Stomach (tissue), 9 donors: ENCODE data around the gene KLK12. TPM values are rescaled to one million over a fixed set of nuclear protein-coding genes. Genes with fewer than 3 reads are reported as not detected.

Experiments used
- DNase-seq, 2 donors: peaks; one replicate each; pipeline versions ENCODE4 v3.0.0 to v3.0.0-alpha.2; 2013 to 2019
- H3K27ac ChIP-seq, 5 donors: fragments of 200-600 bp in 4 of 5; sonication (generic) in 4 of 5; one replicate each; pipeline ENCODE4 v1.5.1; 2013 to 2019; ENCODE audit warnings: mild to moderate bottlenecking in 1 of 5, moderate library complexity in 1 of 5
- H3K27me3 ChIP-seq, 3 donors: fragments of 200-600 bp; sonication (generic); one replicate each; pipeline ENCODE4 v1.5.1; 2017 to 2019; ENCODE audit warnings: mixed run types in 1 of 3
- H3K36me3 ChIP-seq, 4 donors: fragments of 200-600 bp; sonication (generic); 1 replicate in 3 of 4; 2 replicates in 1 of 4; pipeline ENCODE4 v1.5.1; 2016 to 2019
- H3K4me1 ChIP-seq, 4 donors: fragments of 200-600 bp; sonication (generic); one replicate each; pipeline ENCODE4 v1.5.1; 2016 to 2019
- H3K4me3 ChIP-seq, 4 donors: fragments of 200-600 bp; sonication (generic) in 3 of 4; one replicate each; pipeline ENCODE4 v1.5.1; 2016 to 2019; ENCODE audit warnings: mild to moderate bottlenecking in 1 of 4
- H3K9me3 ChIP-seq, 4 donors: fragments of 200-600 bp; sonication (generic); one replicate each; pipeline ENCODE4 v1.5.1; 2016 to 2019
- CTCF ChIP-seq, 7 experiments: fragments of 450-650 bp in 4 of 7; fragments of 200-600 bp in 3 of 7; sonication (generic) in 3 of 7; IDR thresholded peaks; one replicate each; pipeline ENCODE4 v1.5.1; 2016 to 2019; ENCODE audit warnings: antibody characterized with exemption in 7 of 7, control low read depth in 2 of 7, mild to moderate bottlenecking in 1 of 7
- EP300 ChIP-seq: sonication (generic); formaldehyde crosslinking; IDR thresholded peaks from one replicate; pipeline ENCODE4 v1.6.1; 2017; ENCODE audit warnings: antibody characterized with exemption
- POLR2A ChIP-seq, 4 donors: fragments of 450-650 bp; IDR thresholded peaks; one replicate each; pipeline ENCODE4 v1.6.1; 2016; ENCODE audit warnings: antibody characterized with exemption in 4 of 4, control low read depth in 2 of 4, mild to moderate bottlenecking in 1 of 4, moderate library complexity in 1 of 4
- POLR2AphosphoS5 ChIP-seq, 3 donors: sonication (generic); formaldehyde crosslinking; IDR thresholded peaks; one replicate each; pipeline ENCODE4 v1.6.1; 2016; ENCODE audit warnings: antibody characterized with exemption in 3 of 3
- WGBS, 5 donors: extraction: QIAGEN DNeasy Blood & Tissue Kit in 3 of 5; methylation state at CpG; one replicate each; pipeline versions ENCODE4 v1.1.5 to v1.1.7; 2013 to 2018; 5-methylcytosine and 5-hydroxymethylcytosine counted together
- intact Hi-C: fragments of 100-400 bp; cut with DNase I; formaldehyde crosslinking; loops from one replicate; pipeline ENCODE4 v1.15.1; 2023; ENCODE audit warnings: low total_unique reads
- polyA plus RNA-seq, 3 donors: library from polyadenylated mRNA; stranded (reverse); fragments of 200-250 nt; gene quantifications; one replicate each; pipeline ENCODE4 v1.2.3, GENCODE V29; 2013
- total RNA-seq, 5 donors: library from RNA; depleted of rRNA; stranded (reverse); fragments of >200 nt; gene quantifications; one replicate each; pipeline versions ENCODE4 v1.1.0 to v1.2.3, GENCODE V29; 2014 to 2016
- donor health status: healthy with polysubstance abuse.
- donor health status: Bipolar disorder and iron deficiency.
- donor health status: healthy.

KLK12 gene
- total and polyA plus RNA-seq, 8 donors, result 2.0 to 26.5 TPM; not detected in 6

GRCh38 chr19:51059715-51060114, 24.9 kb upstream of the KLK12 start:
- TF ChIP-seq EP300 (no peak), CTCF (IDR thresholded peaks at IDR 0.05) (no peak)
- no peak overlapping the region for H3K4me3 ChIP-seq
- intact Hi-C loops, result no loop called here
- H3K4me1 ChIP-seq, result peaks cover 1 to 8% (median 3%) of the 10 kb centered on the region in 4 donors
- H3K36me3 ChIP-seq, result no peaks in the 10 kb centered on the region
- peak in 1 of 2 donors; percentile 17 for DNase-seq
- 67 to 84% (median 77%) methylated on average over 7 of the region's 7 CpGs for WGBS, 5 donors
- H3K9me3 ChIP-seq, result no peaks in the 10 kb centered on the region
- no peak overlapping the region for H3K27ac ChIP-seq
- H3K27me3 ChIP-seq, result peaks cover 3 to 34% (median 4%) of the 10 kb centered on the region in 3 donors

- H3K27ac ChIP-seq, result no peak overlapping the region
- H3K27me3 ChIP-seq, result peaks cover 0 to 34% (median 0%) of the 10 kb centered on the region in 3 donors
- DNase-seq, result no peak
Observed at GRCh38 chr19:51055866-51056265, 21.1 kb upstream of the KLK12 start.

GRCh38 chr19:51047031-51047335, 12.2 kb upstream of the KLK12 start:
- TF ChIP-seq POLR2AphosphoS5 (IDR thresholded peaks at IDR 0.05) (no peak), POLR2A (IDR thresholded peaks at IDR 0.05) (no peak), EP300 (no peak), CTCF (IDR thresholded peaks at IDR 0.05) (no peak)
- Histone ChIP-seq H3K9me3 (peaks cover 0 to 4% (median 2%) of the 10 kb centered on the region in 4 donors), H3K4me3 (no peak overlapping the region), H3K27ac (peak overlapping the region in 1 of 5 donors; percentile 16), H3K4me1 (peaks cover 0 to 10% (median 0%) of the 10 kb centered on the region in 4 donors), H3K36me3 (no peaks in the 10 kb centered on the region), H3K27me3 (peaks cover 0 to 10% (median 0%) of the 10 kb centered on the region in 3 donors)
- 5 to 16% (median 9%) methylated on average over 4 of the region's 4 CpGs for WGBS, 5 donors
- intact Hi-C loops, result no loop called here
- no peak for DNase-seq

More at GRCh38 chr19:51055866-51056265, 21.1 kb upstream of the KLK12 start:
- Histone ChIP-seq H3K36me3 (no peaks in the 10 kb centered on the region), H3K4me3 (no peak overlapping the region), H3K4me1 (no peaks in the 10 kb centered on the region), H3K9me3 (no peaks in the 10 kb centered on the region)
- TF ChIP-seq CTCF (IDR thresholded peaks at IDR 0.05) (no peak), EP300 (no peak), POLR2AphosphoS5 (IDR thresholded peaks at IDR 0.05) (no peak), POLR2A (IDR thresholded peaks at IDR 0.05) (no peak)
- intact Hi-C loops, result no loop called here

GRCh38 chr19:51044327-51044726, 9.5 kb upstream of the KLK12 start:
- intact Hi-C loops, result no loop called here
- peaks cover 0 to 10% (median 0%) of the 10 kb centered on the region in 4 donors for H3K4me1 ChIP-seq
- no peak for TF ChIP-seq POLR2A (IDR thresholded peaks at IDR 0.05)
- no peak for TF ChIP-seq POLR2AphosphoS5 (IDR thresholded peaks at IDR 0.05)
- no peak for TF ChIP-seq EP300
- no peak for TF ChIP-seq CTCF (IDR thresholded peaks at IDR 0.05)
- H3K27me3 ChIP-seq, result peaks cover 0 to 5% (median 0%) of the 10 kb centered on the region in 3 donors
- DNase-seq, result no peak
- H3K36me3 ChIP-seq, result no peaks in the 10 kb centered on the region
- no peak overlapping the region for H3K27ac ChIP-seq
- WGBS, 5 donors, result 83 to 86% (median 84%) methylated on average over 11 of the region's 11 CpGs
- H3K4me3 ChIP-seq, result no peak overlapping the region
- no peaks in the 10 kb centered on the region for H3K9me3 ChIP-seq
